GM19238 (cell line): Measurements from ENCODE around the gene CC2D1B.
"Not testable (repeated sequence)": the region's sequence is repeated elsewhere in the genome, so short reads cannot be mapped to it uniquely, and the experiment has no call there.

ENCODE experiments used
- DNase-seq: peaks from one replicate; pipeline ENCODE4 v3.0.0; 2011; ENCODE audit warnings: low spot score; ENCODE audit not compliant: insufficient read length

The CC2D1B gene, protein sequence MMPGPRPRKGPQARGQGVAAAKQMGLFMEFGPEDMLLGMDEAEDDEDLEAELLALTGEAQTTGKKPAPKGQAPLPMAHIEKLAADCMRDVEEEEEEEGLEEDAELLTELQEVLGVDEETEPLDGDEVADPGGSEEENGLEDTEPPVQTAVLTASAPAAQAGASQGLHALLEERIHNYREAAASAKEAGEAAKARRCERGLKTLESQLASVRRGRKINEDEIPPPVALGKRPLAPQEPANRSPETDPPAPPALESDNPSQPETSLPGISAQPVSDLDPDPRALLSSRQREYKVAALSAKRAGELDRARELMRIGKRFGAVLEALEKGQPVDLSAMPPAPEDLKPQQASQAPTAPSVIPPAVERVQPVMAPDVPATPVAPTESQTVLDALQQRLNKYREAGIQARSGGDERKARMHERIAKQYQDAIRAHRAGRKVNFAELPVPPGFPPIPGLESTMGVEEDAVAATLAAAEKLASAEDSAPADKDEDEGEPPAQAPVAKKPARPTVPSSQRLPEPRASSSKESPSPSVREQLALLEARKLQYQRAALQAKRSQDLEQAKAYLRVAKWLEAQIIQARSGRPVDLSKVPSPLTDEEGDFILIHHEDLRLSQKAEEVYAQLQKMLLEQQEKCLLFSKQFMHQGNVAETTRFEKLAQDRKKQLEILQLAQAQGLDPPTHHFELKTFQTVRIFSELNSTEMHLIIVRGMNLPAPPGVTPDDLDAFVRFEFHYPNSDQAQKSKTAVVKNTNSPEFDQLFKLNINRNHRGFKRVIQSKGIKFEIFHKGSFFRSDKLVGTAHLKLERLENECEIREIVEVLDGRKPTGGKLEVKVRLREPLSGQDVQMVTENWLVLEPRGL

DNA sequence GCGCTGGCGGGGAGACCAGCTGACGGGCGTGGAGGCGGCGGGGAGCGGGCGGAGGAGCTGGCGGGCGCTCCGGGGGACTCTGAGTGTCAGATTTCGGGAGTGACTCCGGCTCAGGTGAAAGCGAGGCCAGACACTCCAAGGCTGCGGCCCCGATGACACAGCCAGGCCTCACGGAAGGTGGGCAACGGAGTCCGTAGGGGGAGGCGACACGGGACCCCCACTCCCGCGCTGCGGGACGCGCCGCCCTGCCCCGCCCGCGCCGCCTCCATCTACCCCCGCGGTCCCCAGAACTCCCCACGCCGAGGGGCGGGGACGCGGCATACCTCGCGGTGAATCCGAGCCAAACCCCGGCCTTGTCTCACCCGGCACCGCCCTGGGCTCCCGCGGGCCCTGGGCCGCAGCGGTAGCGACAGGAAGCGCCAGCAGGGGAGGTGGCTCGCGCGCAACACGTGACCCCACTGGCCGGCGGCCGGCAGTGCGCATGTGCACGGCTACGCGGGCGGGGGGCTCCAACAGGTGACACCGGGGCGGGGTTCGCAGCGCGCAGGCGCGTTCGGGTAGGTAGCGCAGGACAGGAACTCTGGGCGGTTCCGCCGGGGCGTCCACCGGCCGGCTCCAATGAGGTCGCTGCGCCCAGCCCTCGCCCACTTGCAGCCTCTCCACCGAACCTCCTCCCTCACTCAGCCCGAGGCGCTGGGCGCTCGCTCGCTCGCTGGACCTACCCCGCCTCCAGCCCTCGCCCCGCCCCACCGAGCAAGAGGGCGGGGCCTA, at the start of gene CC2D1B:
Gene CC2D1B (minus strand): TSS at position 460 of the 771 bp plus-strand sequence. CDS start 1,585 bp downstream, outside the sequence.
- peak; percentile 97 for DNase-seq

DNA sequence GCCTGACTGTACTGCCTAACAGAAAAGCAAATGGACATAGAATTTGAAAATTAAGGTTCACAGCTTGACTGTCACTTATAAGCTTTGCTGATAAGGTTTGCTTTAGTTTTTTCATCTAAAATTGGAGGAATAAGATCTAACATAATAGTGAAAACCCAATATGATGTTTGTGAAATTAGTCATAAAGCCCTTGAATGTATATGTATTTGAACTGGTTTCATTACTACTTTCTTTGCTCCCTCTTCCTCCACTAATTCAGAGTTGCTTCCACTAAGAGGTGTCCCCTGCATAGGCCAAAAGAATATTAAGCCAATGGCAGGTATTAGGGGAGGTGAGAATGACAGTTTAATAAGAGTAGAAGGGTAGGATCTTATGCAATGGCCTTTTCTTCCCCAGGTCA, 48.9 kb upstream of the CC2D1B start:
- no peak for DNase-seq

DNA sequence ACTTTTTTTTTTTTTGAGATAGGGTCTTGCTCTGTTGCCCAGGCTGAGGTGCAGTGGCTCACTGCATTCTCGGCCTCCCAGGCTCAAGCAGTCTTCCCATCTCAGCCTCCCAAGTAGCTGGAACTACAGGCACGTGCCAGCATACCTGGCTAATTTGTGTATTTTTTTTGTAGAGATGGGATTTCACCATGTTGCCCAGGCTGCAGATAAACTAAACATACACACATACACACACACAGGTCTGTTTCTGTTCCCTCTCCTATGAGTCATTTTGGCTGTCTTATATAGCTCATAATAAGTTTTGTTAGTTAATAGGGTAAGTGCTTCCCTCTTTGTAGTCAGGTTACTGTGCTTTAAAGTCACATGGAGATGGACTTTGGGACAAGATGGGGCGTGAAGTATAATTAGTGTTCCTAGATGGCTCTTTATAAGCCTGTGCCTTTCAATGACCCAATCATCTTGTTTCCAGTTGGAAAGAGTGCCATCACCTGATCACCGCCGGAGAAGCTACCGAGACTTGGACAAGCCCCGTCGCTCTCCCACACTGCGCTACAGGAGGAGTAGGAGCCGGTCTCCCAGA, 47.5 kb upstream of the CC2D1B start:
- DNase-seq, result no peak

DNA sequence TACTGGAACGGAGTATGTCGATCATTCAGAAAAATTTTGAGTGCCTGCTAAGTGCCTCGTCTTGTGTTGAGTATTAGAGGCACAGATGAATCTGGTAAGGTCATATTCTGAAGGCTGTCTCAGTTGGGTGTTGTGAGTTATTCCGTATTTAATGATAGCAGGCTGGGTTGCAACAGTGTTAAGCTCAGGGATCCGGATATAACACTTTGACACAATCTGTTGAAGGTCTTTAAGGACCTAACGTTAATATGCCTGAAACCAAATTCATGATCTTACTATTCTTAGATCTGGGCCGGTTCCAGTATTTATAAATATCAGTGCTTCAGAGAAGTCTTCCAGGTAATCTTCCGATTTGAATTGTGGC, 39.0 kb upstream of the CC2D1B start:
- DNase-seq, result no peak

DNA sequence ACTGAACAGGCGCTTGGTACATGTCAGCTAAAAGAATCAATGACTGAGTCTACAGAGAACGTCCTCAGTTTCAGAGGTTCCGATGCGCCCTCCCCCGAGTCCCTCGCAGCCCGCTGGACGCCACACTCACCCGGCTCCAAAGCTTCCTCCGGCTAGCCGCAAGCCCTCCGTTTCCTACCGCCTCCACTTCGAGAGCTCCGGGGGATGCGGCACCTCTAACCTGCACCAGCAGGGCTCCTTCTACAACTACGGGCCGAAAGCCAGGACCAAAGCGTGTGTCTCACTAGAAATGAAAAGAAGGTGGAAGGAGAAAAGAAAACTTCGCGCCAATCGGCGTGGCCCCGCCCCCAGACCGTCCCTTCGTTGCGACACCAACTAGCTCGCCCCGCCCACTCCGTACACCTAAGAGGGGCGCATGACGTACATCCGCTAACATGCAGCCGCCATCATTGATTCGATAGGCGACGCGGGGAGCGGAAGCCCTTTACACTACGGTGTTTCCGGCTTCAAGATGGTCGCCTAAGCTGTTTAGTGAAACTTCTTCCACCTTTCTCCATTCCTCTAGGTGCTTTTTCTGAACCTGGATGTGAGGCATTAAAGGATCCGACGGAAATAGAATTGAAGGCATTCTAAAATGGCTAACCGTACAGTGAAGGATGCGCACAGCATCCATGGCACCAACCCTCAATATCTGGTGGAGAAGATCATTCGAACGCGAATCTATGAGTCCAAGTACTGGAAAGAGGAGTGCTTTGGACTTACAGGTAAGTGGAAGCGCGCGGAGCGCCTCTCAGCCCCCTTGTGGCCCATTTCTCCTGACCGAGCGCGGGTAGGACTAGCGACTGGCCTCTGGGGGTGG, 38.3 kb upstream of the CC2D1B start, which contains the start of the genes ORC1 and PRPF38A:
Gene ORC1 (minus strand): TSS at position 308 of the 859 bp plus-strand sequence. CDS start 2,200 bp downstream, outside the sequence.
Gene PRPF38A (plus strand): TSS at position 487 of the 859 bp plus-strand sequence. CDS start 148 bp downstream, at position 635.
- peak; percentile 90 for DNase-seq

DNA sequence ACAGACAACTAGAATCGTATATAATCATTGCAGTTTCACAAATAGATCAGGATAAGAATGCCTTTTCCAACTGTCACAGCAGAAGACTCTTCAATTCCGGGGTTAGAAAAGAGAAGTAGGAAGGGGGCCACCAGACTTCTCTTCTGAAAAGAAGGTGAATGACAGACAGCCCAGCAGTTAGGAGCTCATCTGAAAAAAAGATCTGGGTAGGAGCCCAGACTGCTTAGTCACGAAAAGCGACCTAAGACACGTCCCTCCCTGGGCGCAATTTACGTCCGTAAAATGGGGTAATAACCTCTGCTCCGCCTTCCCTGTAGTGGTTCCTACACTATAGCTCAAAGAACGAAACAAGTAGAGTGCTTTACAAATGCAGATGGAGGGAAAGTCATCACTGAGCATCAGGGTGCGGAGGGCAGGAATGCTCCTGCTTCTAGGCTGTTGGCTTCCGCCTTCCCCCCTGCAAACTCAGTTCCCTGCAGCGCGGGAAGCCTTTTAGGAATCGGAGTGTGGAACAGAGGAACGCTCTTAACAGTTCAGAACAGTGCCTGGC, 37.6 kb upstream of the CC2D1B start:
- DNase-seq, result peak; percentile 41

DNA sequence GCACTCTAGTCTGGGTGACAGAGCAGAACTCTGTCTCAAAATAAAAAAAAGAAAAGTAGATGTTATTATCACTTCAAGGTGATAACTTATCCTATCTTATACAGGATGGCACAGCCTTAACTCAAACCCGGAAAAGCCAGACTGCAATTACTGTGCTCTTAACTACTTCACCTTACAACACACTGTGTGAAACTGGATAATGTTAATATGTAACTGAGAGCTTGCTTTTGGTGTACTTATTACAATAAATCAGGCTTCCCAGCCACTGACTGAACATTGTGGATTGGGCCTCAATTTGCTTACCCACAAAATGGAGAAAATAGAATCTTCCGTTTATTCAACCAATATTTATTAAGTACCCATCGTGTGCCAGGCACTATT, 36.8 kb upstream of the CC2D1B start:
- no peak for DNase-seq

DNA sequence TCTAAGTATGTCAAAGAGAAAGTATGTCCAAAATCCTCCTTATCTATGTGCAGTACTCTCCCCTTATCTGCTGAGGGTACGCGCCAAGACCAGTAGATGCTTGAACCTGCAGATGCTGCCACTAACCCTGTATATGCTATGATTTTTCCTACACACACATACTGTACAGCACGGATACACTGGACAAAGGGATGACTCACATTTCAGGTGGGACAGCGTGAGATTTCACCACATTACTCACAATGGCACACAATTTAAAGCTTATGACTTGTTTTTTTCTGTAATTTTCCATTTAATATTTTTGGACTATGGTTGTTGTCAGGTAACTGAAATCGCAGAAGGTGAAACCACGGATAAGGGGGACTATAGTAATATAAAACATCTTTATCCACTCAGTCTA, 34.1 kb upstream of the CC2D1B start:
- no peak for DNase-seq

DNA sequence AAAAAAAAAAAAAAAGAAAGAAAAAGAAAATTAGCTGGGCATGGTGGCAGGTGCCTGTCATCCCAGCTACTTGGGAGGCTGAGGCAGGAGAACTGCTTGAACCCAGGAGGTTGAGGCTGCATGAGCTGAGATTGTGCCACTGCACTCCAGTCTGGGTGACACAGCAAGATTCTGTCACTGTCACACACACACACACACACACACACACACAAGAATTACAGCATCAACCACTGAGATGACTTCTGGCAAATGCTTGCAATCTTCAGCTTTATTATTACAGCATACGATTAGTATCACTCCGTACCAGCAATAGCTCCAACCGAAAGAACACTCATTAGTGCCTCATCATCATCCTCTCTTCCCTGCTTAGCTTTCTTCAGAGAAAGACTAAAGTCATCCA, 33.6 kb upstream of the CC2D1B start:
- DNase-seq, result no peak

DNA sequence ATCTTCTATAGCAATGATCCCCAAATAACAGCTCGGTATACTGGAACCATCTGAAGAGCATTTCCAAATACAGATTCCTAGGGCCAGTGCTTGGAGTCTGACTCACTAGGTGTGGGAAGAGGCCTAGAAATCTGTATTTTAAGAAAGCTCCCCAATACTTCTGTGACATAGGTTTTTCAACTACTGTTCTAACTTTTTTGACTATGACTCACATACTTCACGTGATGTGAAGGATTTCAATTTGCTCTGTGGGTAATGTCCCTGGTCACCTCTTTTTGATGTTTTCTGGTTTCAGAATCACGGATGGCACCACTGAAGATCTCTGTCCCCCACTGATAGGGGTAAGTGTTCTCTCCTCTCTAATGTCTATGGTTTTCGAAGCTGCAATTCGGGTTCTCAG, 27.2 kb upstream of the CC2D1B start:
- no peak for DNase-seq

DNA sequence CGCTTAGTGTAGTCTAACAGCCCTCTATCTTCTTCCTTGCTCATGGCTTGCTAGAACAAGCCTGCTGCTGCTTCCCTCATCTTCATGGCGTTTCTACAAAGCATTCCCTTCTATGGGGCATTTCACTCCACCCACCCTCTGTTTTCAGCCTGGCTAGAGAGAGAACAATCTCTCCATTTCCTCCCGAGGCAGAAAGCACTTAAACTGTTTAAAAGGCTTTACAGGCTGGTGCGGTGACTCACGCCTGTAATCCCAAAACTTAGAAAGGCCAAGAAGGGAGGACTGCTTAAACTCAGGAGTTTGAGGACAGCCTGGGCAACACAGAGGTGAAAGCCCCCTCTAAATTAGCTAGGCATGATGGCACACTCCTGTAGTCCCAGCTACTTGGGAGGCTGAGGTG, 20.5 kb upstream of the CC2D1B start:
- no peak for DNase-seq

DNA sequence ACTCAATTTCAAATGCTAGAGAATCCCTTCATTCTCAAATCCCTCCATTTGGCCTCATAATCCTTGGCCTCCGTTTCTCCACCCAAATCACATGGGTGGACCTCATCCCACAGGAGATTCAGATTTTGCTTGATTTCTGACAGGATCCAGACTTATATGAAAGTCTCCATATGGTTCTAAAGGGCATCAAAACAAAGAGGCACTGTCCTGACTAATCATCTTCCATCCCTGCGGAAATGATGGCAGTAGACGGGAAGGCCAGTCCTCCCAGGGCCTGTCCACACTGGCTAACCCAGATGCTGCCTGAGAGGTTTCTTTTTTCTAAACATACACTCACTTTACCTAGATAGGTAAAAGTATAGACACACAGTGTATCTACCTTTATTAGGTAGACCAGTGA, 19.4 kb upstream of the CC2D1B start:
- no peak for DNase-seq

DNA sequence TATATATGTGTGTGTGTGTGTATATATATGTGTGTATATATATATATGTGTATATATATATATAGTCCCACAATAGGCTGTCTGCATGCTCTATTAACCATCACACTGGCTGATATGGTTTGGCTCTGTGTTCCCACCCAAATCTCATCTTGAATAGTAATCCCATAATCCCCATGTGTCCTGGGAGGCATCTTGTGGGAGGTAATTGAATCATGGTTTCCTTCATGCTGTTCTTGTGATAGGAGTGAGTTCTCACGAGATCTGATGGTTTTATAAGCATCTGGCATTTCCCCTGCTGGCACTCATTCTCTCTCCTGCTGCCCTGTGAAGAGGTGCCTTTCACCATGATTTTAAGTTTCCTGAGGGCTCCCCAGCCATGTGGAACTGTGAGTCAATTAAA, 3.8 kb upstream of the CC2D1B start:
- not testable (repeated sequence) for DNase-seq

DNA sequence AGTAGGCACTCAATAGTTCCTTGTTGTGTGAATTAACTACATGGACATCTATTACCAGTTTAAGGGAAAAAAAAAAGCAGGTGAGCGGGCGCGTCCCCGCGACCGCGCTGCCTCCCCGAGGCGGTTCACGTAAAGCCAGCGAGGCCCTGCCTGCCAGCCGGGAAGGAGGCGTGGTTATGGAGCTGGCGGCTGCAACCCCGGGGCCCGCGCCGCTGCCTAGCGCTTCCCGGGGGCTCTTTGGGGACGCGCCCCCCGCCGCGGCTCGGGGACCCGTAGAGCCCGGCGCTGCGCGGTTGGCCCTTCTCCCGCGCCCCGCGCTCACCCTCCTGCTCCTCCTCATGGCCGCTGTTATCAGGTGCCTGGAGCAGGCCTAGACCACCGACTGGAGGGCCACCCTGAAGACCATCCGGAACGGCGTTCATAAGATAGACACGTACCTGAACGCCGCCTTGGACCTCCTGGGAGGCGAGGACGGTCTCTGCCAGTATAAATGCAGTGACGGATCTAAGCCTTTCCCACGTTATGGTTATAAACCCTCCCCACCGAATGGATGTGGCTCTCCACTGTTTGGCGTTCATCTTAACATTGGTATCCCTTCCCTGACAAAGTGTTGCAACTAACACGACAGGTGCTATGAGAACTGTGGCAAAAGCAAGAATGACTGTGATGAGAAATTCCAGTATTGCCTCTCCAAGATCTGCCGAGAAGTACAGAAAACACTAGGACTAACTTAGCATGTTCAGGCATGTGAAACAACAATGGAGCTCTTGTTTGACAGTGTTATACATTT, 2.6 kb upstream of the CC2D1B start:
- DNase-seq, result peak; percentile 45

DNA sequence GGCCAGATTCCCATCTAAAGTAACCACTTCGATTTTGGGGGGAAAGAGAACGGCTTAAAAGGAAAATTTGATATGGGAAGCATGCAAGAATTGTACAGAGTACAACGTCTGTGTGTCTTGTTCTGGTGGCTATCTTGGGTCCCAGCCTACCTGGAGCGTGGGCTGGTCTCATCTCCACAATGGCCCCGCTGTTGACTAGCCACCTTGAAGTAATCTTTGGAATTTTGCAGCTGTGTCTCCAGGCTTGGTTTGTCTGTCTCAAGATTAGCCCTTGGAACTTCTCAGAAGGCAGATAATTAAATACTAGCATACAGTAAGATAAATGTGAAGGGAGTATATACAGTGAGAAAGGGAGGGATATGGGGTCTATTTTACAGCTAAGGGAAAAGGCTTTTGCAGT, 1.3 kb upstream of the CC2D1B start:
- no peak for DNase-seq

DNA sequence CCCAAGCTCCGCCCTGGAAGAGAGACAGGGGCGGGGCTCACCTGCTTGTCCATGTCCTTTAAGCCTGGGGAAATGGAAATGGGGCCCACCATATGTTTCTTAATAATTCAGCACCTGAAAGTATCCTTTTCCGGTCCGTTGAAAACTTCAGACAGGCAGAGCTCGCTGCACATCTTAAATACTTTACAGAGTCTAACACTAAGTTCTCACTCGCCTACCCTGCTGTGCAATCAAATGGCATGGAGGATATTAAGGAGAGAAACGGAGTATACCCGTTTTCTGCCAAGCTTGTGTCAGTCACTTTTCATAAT, 467 bp upstream of the CC2D1B start:
- DNase-seq, result no peak

DNA sequence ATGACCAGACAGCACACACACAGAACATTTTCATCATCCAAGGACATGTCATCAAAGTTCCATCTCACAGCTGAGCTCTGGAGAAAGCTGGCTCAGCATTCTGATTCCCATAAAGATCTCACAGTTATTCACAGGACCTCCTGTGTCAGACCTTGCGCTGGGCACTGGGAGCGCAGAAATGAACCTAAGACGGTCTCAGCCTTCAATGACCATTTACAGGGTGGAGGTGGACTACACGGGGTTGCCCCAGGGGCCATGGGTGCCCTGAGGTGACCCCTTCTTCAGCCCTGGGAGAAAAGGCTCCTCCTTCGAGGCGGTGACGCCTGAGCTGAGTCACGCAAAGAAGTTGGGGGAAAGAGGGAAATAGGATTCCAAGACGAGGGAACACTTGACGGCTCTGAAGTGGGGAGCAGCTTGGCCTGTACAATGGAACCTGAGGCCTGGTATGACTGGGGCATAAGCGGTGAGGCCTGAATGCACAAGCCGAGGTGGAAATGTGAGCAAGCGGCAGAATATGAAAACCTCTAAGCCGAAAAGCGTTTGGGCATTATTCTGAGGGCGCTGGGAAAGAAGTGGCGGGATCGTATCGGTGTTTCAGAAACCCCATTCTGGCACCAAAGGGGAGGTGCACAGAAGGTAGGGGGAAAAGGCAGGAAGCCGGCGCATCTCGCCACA, 797 bp downstream of the CC2D1B start:
- DNase-seq, result peak; percentile 18

DNA sequence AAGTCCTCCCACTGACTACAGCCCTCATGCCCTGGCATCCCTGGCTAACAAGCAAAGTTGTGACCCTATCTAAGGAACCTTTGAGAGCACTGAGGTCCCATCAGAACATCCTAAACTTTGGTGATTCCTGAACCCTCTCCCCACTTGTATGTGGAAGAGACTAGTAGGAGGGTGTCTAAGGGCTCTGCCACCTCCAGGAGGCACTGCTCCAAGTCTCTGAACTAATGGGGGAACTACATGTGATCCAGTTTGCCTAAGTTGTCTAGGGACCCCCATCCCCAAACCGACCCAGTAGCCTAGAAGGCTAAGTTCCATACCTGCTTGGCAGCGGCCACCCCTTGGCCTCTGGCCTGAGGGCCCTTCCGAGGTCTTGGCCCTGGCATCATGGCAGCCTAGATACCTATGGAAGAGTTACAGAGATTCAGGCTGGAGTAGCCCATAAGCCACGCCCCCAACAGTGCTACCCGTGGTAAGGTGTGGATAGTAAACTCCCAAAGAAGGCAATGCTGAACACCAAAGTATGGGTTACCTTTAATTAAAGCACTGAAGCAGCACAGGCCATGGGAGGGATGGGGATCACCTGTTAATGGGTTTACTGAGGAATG, 1.7 kb downstream of the CC2D1B start:
- DNase-seq, result peak; percentile 23
